HFFc6 (cell line): Measurements from ENCODE around the gene CYP4F2. TPM values are rescaled to one million over a fixed set of nuclear protein-coding genes. Genes with fewer than 3 reads are reported as not detected.

ENCODE experiments used
- DNase-seq: peaks from one replicate; pipeline ENCODE4 v3.0.0-alpha.2; 2018
- H3K27ac Mint-ChIP-seq: 2 replicates; pipeline ENCODE4 v1.8.0; 2020; ENCODE audit warnings: mild to moderate bottlenecking, mixed read lengths
- H3K27me3 Mint-ChIP-seq: 2 replicates; pipeline ENCODE4 v1.8.0; 2021; ENCODE audit warnings: mild to moderate bottlenecking, moderate library complexity, mixed read lengths; ENCODE audit not compliant: insufficient read depth
- H3K36me3 Mint-ChIP-seq: 2 replicates; pipeline ENCODE4 v1.8.0; 2021; ENCODE audit warnings: low read depth, mixed read lengths
- H3K4me1 Mint-ChIP-seq: 2 replicates; pipeline ENCODE4 v1.8.0; 2020; ENCODE audit warnings: low read depth, mixed read lengths
- H3K4me3 Mint-ChIP-seq: 2 replicates; pipeline ENCODE4 v1.8.0; 2020; ENCODE audit warnings: mild to moderate bottlenecking, moderate library complexity, mixed read lengths
- H3K9me3 Mint-ChIP-seq: 2 replicates; pipeline ENCODE4 v1.8.0; 2020; ENCODE audit warnings: mild to moderate bottlenecking, mixed read lengths
- CTCF ChIP-seq: fragments of 200-600 bp; sonication (generic); IDR thresholded peaks from 2 replicates; pipeline ENCODE4 v1.5.0; 2021; ENCODE audit warnings: antibody characterized with exemption, mild to moderate bottlenecking
- long read RNA-seq: library from polyadenylated mRNA; unstranded; transcript quantifications from one replicate; pipeline ENCODE4 v2.0.0, GENCODE V29; 2019
- total RNA-seq, 6 experiments: library from RNA; stranded (reverse); fragmentation: NEBNext Ultra II Directional; extraction: Animal tissue kit (Norgen Biotek cat#: 25700); gene quantifications; 2 replicates in 1 of 6; 3 replicates in 5 of 6; pipeline ENCODE4 v1.2.3, GENCODE V29; 2021

CYP4F2 gene, protein sequence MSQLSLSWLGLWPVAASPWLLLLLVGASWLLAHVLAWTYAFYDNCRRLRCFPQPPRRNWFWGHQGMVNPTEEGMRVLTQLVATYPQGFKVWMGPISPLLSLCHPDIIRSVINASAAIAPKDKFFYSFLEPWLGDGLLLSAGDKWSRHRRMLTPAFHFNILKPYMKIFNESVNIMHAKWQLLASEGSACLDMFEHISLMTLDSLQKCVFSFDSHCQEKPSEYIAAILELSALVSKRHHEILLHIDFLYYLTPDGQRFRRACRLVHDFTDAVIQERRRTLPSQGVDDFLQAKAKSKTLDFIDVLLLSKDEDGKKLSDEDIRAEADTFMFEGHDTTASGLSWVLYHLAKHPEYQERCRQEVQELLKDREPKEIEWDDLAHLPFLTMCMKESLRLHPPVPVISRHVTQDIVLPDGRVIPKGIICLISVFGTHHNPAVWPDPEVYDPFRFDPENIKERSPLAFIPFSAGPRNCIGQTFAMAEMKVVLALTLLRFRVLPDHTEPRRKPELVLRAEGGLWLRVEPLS
- not detected for total RNA-seq
- long read RNA-seq: 0 reads

GRCh38 chr19:15897738-15898276, at the start of gene CYP4F2:
CYP4F2 (minus strand) TSS chr19:15898074; CDS start chr19:15897611, 463 bp downstream.
- no peak for TF ChIP-seq CTCF
- Mint-ChIP-seq H3K9me3 (peaks cover 28% of the 10 kb centered on the region), H3K27me3 (peaks cover 2% of the 10 kb centered on the region), H3K27ac (no peak within 1 kb of the TSS), H3K4me1 (no peaks in the 10 kb centered on the region), H3K36me3 (no peaks in the 10 kb centered on the region), H3K4me3 (no peak within 1 kb of the TSS)
- no peak for DNase-seq

GRCh38 chr19:15945301-15945700, 47.4 kb upstream of the CYP4F2 start:
- Mint-ChIP-seq H3K4me1 (no peaks in the 10 kb centered on the region), H3K4me3 (no peak overlapping the region), H3K9me3 (peaks cover 30% of the 10 kb centered on the region), H3K27ac (no peak overlapping the region), H3K36me3 (peaks cover 7% of the 10 kb centered on the region), H3K27me3 (peaks cover 1% of the 10 kb centered on the region)
- DNase-seq: no peak
- TF ChIP-seq CTCF: no peak

DNA sequence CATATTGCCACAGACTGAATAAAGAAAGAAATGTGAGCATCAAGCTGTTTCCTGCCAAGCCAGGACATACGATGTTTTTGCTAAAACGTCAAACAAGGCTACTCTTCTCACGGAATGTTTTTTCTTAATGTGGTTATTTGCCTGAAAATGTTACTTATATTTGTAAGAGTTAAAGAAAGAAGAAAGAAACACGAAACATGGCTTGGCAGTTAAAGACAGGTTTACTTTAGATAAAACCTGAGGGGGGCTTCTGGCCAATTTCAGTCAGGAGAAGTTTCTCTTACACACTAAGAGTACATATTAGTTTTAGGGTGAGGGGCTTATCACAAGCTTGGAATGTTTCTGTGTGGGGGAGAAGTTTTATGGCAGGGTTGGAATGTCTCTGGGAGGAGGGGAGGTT, 46.5 kb upstream of the CYP4F2 start:
- Mint-ChIP-seq H3K4me1 (no peaks in the 10 kb centered on the region), H3K36me3 (peaks cover 5% of the 10 kb centered on the region), H3K9me3 (peaks cover 24% of the 10 kb centered on the region)

DNA sequence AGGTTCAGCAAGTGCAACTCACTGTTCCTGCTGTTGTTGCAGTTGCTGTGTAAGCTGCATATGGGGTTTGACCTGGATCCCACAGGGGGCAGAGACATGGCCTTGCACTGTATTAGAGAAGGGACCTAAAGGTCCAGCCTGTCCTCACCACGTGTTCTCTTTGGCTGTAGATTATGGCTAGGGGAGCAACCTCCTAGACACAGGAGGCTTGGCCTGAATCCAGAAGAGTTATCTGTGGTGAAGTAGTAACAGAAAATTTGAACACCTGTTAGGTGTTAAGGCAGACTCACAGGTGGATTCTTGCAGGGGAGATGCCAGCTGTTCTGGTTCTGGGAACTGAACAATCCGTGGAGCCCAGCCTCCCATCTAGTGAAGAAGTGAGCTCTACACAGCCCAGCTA, 39.9 kb upstream of the CYP4F2 start:
- no peak for TF ChIP-seq CTCF
- Mint-ChIP-seq H3K36me3 (no peaks in the 10 kb centered on the region), H3K4me3 (no peak overlapping the region), H3K9me3 (peaks cover 10% of the 10 kb centered on the region; the same call in 1 of the 2 replicates), H3K27me3 (peaks cover 3% of the 10 kb centered on the region), H3K4me1 (no peaks in the 10 kb centered on the region), H3K27ac (no peak overlapping the region)
- no peak for DNase-seq

More for the DNA sequence above, 46.5 kb upstream of the CYP4F2 start:
- DNase-seq: no peak
- no peak for TF ChIP-seq CTCF
- Mint-ChIP-seq H3K4me3 (no peak overlapping the region), H3K27me3 (peaks cover 4% of the 10 kb centered on the region), H3K27ac (no peak overlapping the region)

- Mint-ChIP-seq H3K4me3 (no peak overlapping the region), H3K36me3 (no peaks in the 10 kb centered on the region), H3K4me1 (no peaks in the 10 kb centered on the region), H3K9me3 (peaks cover 10% of the 10 kb centered on the region; the same call in 1 of the 2 replicates), H3K27me3 (peaks cover 3% of the 10 kb centered on the region), H3K27ac (no peak overlapping the region)
- TF ChIP-seq CTCF: no peak
- DNase-seq: no peak
These were observed 39.1 kb upstream of the CYP4F2 start for GRCh38 chr19:15936950-15937349.
